Activated naive CD4-positive, alpha-beta T cell treated with anti-CD3 and anti-CD28 coated beads, Interleukin-2, amount 50 U/mL, for 24 hours (primary cell): ENCODE data around the gene CDIPT.

Experiments
- H3K27ac Mint-ChIP-seq: one replicate; pipeline ENCODE4 v1.8.0; 2021; ENCODE audit warnings: mild to moderate bottlenecking, mixed read lengths
- H3K27me3 Mint-ChIP-seq: one replicate; pipeline ENCODE4 v1.8.0; 2021; ENCODE audit warnings: mixed read lengths
- H3K36me3 Mint-ChIP-seq: one replicate; pipeline ENCODE4 v1.8.0; 2021; ENCODE audit warnings: mixed read lengths
- H3K4me1 Mint-ChIP-seq: one replicate; pipeline ENCODE4 v1.8.0; 2021; ENCODE audit warnings: mixed read lengths
- H3K4me3 Mint-ChIP-seq: one replicate; pipeline ENCODE4 v1.8.0; 2021; ENCODE audit warnings: mild to moderate bottlenecking, mixed read lengths
- H3K9me3 Mint-ChIP-seq: one replicate; pipeline ENCODE4 v1.8.0; 2021; ENCODE audit warnings: mixed read lengths

CDIPT gene

DNA sequence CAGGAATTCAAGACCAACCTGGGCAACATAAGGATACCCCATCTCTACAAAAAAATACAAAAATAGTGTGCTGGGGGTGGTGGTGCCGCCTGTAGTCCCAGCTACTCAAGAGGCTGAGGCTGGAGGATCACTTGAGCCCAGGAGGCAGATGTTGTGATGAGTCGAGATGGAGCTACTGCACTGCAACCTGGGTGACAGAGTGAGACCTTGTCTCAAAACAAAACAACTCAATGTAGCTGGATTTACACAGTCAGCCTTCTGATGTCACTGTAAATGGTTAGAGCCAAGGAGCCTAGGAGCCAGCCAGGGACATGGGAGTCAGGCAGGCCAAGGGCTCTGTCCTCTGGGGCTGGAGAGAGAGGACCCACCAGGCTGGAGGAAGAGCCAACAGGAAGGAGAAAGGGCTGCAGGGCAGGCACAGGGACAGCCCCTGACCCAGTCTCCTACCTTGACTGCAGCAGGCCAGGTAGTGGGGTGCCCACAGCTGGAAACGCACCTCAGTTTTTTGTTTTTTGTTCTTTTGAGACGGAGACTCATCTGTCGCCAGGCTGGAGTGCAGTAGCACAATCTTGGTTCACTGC lies 8.4 kb downstream of the CDIPT start:
- Mint-ChIP-seq H3K4me3 (no peak overlapping the region), H3K27me3 (no peaks in the 10 kb centered on the region), H3K4me1 (no peaks in the 10 kb centered on the region), H3K36me3 (peaks cover 2% of the 10 kb centered on the region), H3K27ac (no peak overlapping the region), H3K9me3 (no peaks in the 10 kb centered on the region)

GRCh38 chr16:29852654-29853053 lies 10.4 kb downstream of the CDIPT start:
- no peak overlapping the region for H3K27ac Mint-ChIP-seq

GRCh38 chr16:29850998-29851397 lies 12.0 kb downstream of the CDIPT start:
- no peaks in the 10 kb centered on the region for H3K27me3 Mint-ChIP-seq
- H3K27ac Mint-ChIP-seq = no peak overlapping the region
- no peaks in the 10 kb centered on the region for H3K36me3 Mint-ChIP-seq
- no peaks in the 10 kb centered on the region for H3K9me3 Mint-ChIP-seq
- H3K4me3 Mint-ChIP-seq = no peak overlapping the region
- peaks cover 5% of the 10 kb centered on the region for H3K4me1 Mint-ChIP-seq

More at GRCh38 chr16:29852654-29853053, 10.4 kb downstream of the CDIPT start:
- Mint-ChIP-seq H3K36me3 (no peaks in the 10 kb centered on the region), H3K4me1 (peaks cover 5% of the 10 kb centered on the region), H3K9me3 (no peaks in the 10 kb centered on the region), H3K4me3 (no peak overlapping the region), H3K27me3 (no peaks in the 10 kb centered on the region)

DNA sequence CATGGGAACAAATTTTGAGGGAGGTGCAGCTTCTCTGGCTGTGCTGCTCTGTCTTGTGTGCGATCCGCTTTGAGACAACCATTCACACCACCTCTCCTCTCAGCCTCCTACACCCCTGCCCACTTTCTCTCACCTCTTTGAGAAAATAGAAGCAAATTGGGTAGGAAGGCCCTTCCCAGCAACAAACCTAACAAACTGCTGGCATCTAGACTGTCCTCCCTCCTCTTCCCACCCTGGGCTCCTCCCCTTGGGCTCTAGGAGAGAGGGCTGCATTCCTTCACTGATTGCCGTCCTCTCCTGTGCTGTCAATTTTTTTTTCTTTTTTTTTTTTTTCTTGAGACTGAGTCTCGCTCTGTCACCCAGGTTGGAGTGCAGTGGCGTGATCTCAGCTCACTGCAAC lies 13.5 kb downstream of the CDIPT start:
- Mint-ChIP-seq H3K4me3 (no peak overlapping the region), H3K36me3 (peaks cover 4% of the 10 kb centered on the region), H3K27ac (peak overlapping the region; percentile 30), H3K9me3 (no peaks in the 10 kb centered on the region), H3K4me1 (peaks cover 5% of the 10 kb centered on the region), H3K27me3 (no peaks in the 10 kb centered on the region)

GRCh38 chr16:29848420-29849297 lies 14.4 kb downstream of the CDIPT start:
- no peaks in the 10 kb centered on the region for H3K27me3 Mint-ChIP-seq
- H3K4me3 Mint-ChIP-seq = no peak overlapping the region
- peaks cover 6% of the 10 kb centered on the region for H3K36me3 Mint-ChIP-seq
- peak overlapping the region; percentile 41 for H3K27ac Mint-ChIP-seq
- no peaks in the 10 kb centered on the region for H3K9me3 Mint-ChIP-seq
- H3K4me1 Mint-ChIP-seq = peaks cover 5% of the 10 kb centered on the region

GRCh38 chr16:29845656-29846055 lies 17.4 kb downstream of the CDIPT start:
- no peaks in the 10 kb centered on the region for H3K9me3 Mint-ChIP-seq
- H3K4me1 Mint-ChIP-seq = peaks cover 5% of the 10 kb centered on the region
- peak overlapping the region; percentile 80 for H3K27ac Mint-ChIP-seq
- H3K27me3 Mint-ChIP-seq = no peaks in the 10 kb centered on the region
- no peak overlapping the region for H3K4me3 Mint-ChIP-seq
- peaks cover 6% of the 10 kb centered on the region for H3K36me3 Mint-ChIP-seq

DNA sequence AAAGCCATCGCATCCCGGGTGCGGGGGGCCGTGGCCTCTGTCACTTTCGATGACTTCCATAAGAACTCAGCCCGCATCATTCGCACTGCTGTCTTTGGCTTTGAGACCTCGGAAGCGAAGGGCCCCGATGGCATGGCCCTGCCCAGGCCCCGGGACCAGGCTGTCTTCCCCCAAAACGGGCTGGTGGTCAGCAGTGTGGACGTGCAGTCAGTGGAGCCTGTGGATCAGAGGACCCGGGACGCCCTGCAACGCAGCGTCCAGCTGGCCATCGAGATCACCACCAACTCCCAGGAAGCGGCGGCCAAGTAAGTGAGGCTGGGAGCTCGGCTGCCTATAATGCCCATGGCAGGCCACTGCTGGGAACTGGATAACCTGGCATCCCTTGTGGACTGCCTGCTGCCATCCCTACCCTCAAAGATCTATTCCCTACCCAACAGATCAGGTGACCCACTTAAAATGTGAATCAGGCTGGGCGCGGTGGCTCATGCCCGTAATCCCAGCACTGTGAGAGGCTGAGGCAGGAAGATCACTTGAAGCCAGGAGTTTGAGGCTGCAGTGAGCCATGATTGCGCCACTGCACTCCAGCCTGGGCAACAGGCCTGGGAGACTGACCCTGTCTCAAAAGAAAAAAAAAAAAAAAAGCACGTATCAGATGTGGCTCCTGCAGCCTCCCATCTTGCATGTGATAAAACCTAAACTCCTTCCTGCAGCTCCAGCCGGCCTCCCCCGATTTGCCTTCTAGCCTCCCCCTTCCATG lies 18.3 kb downstream of the CDIPT start:
- no peaks in the 10 kb centered on the region for H3K9me3 Mint-ChIP-seq
- peaks cover 5% of the 10 kb centered on the region for H3K4me1 Mint-ChIP-seq
- H3K27ac Mint-ChIP-seq = peak overlapping the region; percentile 80
- H3K36me3 Mint-ChIP-seq = peaks cover 6% of the 10 kb centered on the region
- H3K4me3 Mint-ChIP-seq = no peak overlapping the region
- H3K27me3 Mint-ChIP-seq = no peaks in the 10 kb centered on the region

DNA sequence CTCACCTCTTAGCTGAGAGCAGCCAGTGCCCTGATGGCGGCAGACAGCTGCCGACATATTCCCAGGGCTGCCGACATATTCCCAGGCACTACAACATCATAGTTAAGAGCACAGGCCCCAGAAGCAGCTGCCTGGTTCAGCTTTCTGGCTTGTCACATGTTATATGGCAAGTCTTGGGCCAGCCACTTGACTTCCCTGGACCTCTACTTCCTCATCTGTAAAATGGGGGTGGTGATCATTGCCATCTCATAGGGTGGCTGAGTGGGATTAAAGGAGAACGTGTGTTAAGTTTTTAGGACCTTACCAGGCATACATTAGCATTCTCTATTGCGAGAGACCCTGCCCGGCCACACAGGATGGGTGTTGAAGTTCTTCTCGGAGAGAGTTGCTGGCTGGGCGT lies 19.1 kb downstream of the CDIPT start:
- Mint-ChIP-seq H3K27me3 (no peaks in the 10 kb centered on the region), H3K4me1 (peaks cover 5% of the 10 kb centered on the region), H3K27ac (no peak overlapping the region), H3K36me3 (peaks cover 6% of the 10 kb centered on the region), H3K9me3 (no peaks in the 10 kb centered on the region), H3K4me3 (no peak overlapping the region)

DNA sequence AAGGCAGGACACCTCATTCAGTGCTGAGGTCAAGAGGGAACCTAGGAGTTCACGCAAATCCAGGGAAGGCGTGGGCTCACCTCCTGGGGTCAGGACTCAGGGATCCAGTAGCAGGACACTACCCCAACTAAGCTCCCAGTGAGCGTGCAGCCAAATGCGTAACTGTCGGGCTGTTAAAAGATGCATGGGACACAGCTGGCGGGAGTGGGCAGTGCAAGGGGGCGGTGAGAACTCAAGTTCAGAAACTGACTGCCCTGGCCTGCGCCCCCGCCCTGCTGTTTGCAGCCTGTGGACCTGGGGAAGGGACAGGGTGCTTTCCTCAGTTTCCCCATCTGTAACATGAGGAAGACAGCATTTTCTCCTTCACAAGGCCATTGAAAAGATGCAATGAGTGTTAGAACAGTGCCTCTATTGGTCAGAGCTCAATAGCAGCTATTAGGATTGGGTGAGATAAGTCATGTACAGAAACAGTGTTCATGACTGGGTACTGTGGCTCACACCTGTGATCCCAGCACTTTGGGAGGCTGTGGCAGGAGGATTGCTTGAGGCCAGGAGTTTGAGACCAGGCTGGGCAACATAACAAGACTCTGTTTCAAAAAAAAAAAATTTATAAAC lies 20.2 kb downstream of the CDIPT start:
- no peaks in the 10 kb centered on the region for H3K4me1 Mint-ChIP-seq
- no peaks in the 10 kb centered on the region for H3K27me3 Mint-ChIP-seq
- peak overlapping the region; percentile 62 for H3K27ac Mint-ChIP-seq
- no peaks in the 10 kb centered on the region for H3K9me3 Mint-ChIP-seq
- peaks cover 6% of the 10 kb centered on the region for H3K36me3 Mint-ChIP-seq
- H3K4me3 Mint-ChIP-seq = no peak overlapping the region

- H3K27ac Mint-ChIP-seq = no peak overlapping the region
- no peaks in the 10 kb centered on the region for H3K27me3 Mint-ChIP-seq
These were observed 21.4 kb downstream of the CDIPT start for GRCh38 chr16:29841631-29842030.

GRCh38 chr16:29840240-29840639 lies 22.8 kb downstream of the CDIPT start:
- Mint-ChIP-seq H3K4me1 (no peaks in the 10 kb centered on the region), H3K4me3 (no peak overlapping the region), H3K9me3 (no peaks in the 10 kb centered on the region), H3K27ac (peak overlapping the region; percentile 68), H3K27me3 (no peaks in the 10 kb centered on the region), H3K36me3 (peaks cover 7% of the 10 kb centered on the region)

More at GRCh38 chr16:29841631-29842030, 21.4 kb downstream of the CDIPT start:
- no peaks in the 10 kb centered on the region for H3K9me3 Mint-ChIP-seq
- no peaks in the 10 kb centered on the region for H3K4me1 Mint-ChIP-seq
- no peak overlapping the region for H3K4me3 Mint-ChIP-seq
- peaks cover 6% of the 10 kb centered on the region for H3K36me3 Mint-ChIP-seq

DNA sequence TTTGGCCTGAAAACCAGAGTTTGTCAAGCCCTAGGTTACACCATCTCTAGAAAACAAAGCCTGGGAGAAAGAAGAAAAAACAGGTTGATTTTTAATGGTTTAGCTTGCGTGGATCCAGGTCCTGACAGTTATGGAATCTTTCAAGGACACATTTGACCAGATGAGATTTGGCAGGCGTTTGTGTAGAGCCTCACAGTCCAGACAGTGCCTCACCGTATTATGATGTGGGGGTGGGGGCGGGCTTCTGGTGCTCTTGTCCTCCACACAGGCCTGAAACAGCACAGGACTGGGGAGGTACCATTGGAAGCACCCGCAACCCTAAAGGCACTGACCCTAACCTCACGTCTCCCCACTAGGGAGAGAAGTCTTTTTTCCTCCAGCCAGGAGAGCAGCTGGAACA lies 23.2 kb downstream of the CDIPT start:
- peak overlapping the region; percentile 68 for H3K27ac Mint-ChIP-seq
- H3K27me3 Mint-ChIP-seq = no peaks in the 10 kb centered on the region
- no peak overlapping the region for H3K4me3 Mint-ChIP-seq
- no peaks in the 10 kb centered on the region for H3K4me1 Mint-ChIP-seq
- H3K36me3 Mint-ChIP-seq = peaks cover 6% of the 10 kb centered on the region
- no peaks in the 10 kb centered on the region for H3K9me3 Mint-ChIP-seq

- H3K27ac Mint-ChIP-seq = peak overlapping the region; percentile 23
- H3K4me1 Mint-ChIP-seq = no peaks in the 10 kb centered on the region
- no peaks in the 10 kb centered on the region for H3K9me3 Mint-ChIP-seq
- peaks cover 4% of the 10 kb centered on the region for H3K36me3 Mint-ChIP-seq
- no peak overlapping the region for H3K4me3 Mint-ChIP-seq
- no peaks in the 10 kb centered on the region for H3K27me3 Mint-ChIP-seq
These were observed 25.2 kb downstream of the CDIPT start for GRCh38 chr16:29837841-29838240.

DNA sequence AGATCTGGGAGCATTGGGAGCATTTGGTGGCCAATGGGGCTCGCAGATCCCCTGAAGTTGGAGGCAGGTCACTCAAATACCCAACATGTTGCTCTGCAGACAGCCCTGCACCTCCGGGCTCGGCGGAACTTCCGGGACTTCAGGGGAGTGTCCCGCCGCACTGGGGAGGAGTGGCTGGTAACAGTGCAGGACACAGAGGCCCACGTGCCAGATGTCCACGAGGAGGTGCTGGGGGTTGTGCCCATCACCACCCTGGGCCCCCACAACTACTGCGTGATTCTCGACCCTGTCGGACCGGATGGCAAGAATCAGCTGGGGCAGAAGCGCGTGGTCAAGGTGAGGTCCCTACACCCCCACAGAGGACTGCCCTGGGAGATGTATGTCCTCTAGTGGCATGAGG lies 26.4 kb downstream of the CDIPT start:
- Mint-ChIP-seq H3K4me1 (peaks cover 4% of the 10 kb centered on the region), H3K27me3 (no peaks in the 10 kb centered on the region), H3K27ac (no peak overlapping the region), H3K36me3 (peaks cover 9% of the 10 kb centered on the region), H3K4me3 (no peak overlapping the region), H3K9me3 (no peaks in the 10 kb centered on the region)

DNA sequence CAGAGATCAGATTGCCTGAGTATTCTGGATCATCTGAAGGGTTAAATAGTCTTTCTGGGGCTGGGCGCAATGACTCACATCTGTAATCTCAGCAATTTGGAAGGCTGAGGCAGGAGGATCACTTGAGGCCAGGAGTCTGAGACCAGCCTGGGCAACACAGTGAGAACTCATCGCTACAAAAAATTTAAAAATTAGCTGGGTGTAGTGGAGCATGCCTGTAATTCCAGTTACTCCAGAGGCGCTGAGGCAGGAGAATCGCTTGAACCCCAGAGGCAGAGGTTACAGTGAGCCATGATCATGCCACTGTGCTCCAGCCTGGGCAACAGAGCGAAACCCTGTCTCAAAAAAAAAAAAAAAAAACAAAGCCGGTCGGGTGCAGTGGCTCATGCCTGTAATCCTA lies 27.1 kb downstream of the CDIPT start:
- Mint-ChIP-seq H3K27ac (no peak overlapping the region), H3K4me1 (peaks cover 10% of the 10 kb centered on the region), H3K4me3 (no peak overlapping the region), H3K36me3 (peaks cover 9% of the 10 kb centered on the region), H3K9me3 (no peaks in the 10 kb centered on the region), H3K27me3 (no peaks in the 10 kb centered on the region)
